Liver (tissue), 3 donors: ENCODE measurements around the gene RAD23B.

Experiments used
- ATF3 ChIP-seq: IDR thresholded peaks from 2 replicates; pipeline ENCODE4 v1.6.1; 2016; ENCODE audit warnings: antibody characterized with exemption
- GABPA ChIP-seq, 2 donors: IDR thresholded peaks in 1 of 2; conservative IDR thresholded peaks in 1 of 2; 2 replicates each; pipeline ENCODE4 v1.6.1; 2016; ENCODE audit warnings: antibody characterized with exemption in 2 of 2, mild to moderate bottlenecking in 1 of 2, moderate library complexity in 1 of 2
- HNF4G ChIP-seq: IDR thresholded peaks from 2 replicates; pipeline ENCODE4 v1.6.1; 2016; ENCODE audit warnings: antibody characterized with exemption
- JUND ChIP-seq, 2 donors: IDR thresholded peaks; 2 replicates each; pipeline ENCODE4 v1.6.1; 2016; ENCODE audit warnings: antibody characterized with exemption in 2 of 2
- YY1 ChIP-seq: IDR thresholded peaks from 2 replicates; pipeline ENCODE4 v1.6.1; 2016; ENCODE audit warnings: antibody characterized with exemption, mild to moderate bottlenecking
- TF ChIP-seq, protein P1 (sequence below): fragments of 150-350 bp; IDR thresholded peaks from 2 replicates; pipeline ENCODE4 v1.5.1; 2017; ENCODE audit warnings: improper control_type of control experiment, low read depth, low read length; ENCODE audit not compliant: missing input control
- TF ChIP-seq, protein P2 (sequence below): IDR thresholded peaks from 2 replicates; pipeline ENCODE4 v1.6.1; 2016; ENCODE audit warnings: antibody characterized with exemption, mild to moderate bottlenecking
- TF ChIP-seq, protein P3 (sequence below): IDR thresholded peaks from 2 replicates; pipeline ENCODE4 v1.6.1; 2016; ENCODE audit warnings: antibody characterized with exemption
- donor health status: healthy.
- donor health status: healthy.

GRCh38 chr9:107248714-107249113 is 34.4 kb upstream of the RAD23B start:
- TF ChIP-seq, protein P1, sequence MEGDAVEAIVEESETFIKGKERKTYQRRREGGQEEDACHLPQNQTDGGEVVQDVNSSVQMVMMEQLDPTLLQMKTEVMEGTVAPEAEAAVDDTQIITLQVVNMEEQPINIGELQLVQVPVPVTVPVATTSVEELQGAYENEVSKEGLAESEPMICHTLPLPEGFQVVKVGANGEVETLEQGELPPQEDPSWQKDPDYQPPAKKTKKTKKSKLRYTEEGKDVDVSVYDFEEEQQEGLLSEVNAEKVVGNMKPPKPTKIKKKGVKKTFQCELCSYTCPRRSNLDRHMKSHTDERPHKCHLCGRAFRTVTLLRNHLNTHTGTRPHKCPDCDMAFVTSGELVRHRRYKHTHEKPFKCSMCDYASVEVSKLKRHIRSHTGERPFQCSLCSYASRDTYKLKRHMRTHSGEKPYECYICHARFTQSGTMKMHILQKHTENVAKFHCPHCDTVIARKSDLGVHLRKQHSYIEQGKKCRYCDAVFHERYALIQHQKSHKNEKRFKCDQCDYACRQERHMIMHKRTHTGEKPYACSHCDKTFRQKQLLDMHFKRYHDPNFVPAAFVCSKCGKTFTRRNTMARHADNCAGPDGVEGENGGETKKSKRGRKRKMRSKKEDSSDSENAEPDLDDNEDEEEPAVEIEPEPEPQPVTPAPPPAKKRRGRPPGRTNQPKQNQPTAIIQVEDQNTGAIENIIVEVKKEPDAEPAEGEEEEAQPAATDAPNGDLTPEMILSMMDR, result no peak
- no peak for TF ChIP-seq YY1
- TF ChIP-seq, protein P2, sequence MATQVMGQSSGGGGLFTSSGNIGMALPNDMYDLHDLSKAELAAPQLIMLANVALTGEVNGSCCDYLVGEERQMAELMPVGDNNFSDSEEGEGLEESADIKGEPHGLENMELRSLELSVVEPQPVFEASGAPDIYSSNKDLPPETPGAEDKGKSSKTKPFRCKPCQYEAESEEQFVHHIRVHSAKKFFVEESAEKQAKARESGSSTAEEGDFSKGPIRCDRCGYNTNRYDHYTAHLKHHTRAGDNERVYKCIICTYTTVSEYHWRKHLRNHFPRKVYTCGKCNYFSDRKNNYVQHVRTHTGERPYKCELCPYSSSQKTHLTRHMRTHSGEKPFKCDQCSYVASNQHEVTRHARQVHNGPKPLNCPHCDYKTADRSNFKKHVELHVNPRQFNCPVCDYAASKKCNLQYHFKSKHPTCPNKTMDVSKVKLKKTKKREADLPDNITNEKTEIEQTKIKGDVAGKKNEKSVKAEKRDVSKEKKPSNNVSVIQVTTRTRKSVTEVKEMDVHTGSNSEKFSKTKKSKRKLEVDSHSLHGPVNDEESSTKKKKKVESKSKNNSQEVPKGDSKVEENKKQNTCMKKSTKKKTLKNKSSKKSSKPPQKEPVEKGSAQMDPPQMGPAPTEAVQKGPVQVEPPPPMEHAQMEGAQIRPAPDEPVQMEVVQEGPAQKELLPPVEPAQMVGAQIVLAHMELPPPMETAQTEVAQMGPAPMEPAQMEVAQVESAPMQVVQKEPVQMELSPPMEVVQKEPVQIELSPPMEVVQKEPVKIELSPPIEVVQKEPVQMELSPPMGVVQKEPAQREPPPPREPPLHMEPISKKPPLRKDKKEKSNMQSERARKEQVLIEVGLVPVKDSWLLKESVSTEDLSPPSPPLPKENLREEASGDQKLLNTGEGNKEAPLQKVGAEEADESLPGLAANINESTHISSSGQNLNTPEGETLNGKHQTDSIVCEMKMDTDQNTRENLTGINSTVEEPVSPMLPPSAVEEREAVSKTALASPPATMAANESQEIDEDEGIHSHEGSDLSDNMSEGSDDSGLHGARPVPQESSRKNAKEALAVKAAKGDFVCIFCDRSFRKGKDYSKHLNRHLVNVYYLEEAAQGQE, result no peak
- no peak for TF ChIP-seq GABPA (IDR thresholded peaks at IDR 0.05 in 1 of 2, conservative IDR thresholded peaks at IDR 0.05 in 1 of 2)
- no peak for TF ChIP-seq JUND (IDR thresholded peaks at IDR 0.05)
- TF ChIP-seq ATF3, result no peak
- TF ChIP-seq, protein P3, sequence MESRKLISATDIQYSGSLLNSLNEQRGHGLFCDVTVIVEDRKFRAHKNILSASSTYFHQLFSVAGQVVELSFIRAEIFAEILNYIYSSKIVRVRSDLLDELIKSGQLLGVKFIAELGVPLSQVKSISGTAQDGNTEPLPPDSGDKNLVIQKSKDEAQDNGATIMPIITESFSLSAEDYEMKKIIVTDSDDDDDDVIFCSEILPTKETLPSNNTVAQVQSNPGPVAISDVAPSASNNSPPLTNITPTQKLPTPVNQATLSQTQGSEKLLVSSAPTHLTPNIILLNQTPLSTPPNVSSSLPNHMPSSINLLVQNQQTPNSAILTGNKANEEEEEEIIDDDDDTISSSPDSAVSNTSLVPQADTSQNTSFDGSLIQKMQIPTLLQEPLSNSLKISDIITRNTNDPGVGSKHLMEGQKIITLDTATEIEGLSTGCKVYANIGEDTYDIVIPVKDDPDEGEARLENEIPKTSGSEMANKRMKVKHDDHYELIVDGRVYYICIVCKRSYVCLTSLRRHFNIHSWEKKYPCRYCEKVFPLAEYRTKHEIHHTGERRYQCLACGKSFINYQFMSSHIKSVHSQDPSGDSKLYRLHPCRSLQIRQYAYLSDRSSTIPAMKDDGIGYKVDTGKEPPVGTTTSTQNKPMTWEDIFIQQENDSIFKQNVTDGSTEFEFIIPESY, result no peak
- no peak for TF ChIP-seq HNF4G
